DMS153 treated with DMSO at 0.1 percent for 48 hours (cell line): ENCODE data around the gene ANKRD11.
"Not testable (repeated sequence)": the region's sequence is repeated elsewhere in the genome, so short reads cannot be mapped to it uniquely, and the experiment has no call there.

Experiments
- DNase-seq: peaks from one replicate; lab custom pipeline; 2025; ENCODE audit not compliant: unreplicated experiment; lab: John Stamatoyannopoulos, UW

The ANKRD11 gene

DNA sequence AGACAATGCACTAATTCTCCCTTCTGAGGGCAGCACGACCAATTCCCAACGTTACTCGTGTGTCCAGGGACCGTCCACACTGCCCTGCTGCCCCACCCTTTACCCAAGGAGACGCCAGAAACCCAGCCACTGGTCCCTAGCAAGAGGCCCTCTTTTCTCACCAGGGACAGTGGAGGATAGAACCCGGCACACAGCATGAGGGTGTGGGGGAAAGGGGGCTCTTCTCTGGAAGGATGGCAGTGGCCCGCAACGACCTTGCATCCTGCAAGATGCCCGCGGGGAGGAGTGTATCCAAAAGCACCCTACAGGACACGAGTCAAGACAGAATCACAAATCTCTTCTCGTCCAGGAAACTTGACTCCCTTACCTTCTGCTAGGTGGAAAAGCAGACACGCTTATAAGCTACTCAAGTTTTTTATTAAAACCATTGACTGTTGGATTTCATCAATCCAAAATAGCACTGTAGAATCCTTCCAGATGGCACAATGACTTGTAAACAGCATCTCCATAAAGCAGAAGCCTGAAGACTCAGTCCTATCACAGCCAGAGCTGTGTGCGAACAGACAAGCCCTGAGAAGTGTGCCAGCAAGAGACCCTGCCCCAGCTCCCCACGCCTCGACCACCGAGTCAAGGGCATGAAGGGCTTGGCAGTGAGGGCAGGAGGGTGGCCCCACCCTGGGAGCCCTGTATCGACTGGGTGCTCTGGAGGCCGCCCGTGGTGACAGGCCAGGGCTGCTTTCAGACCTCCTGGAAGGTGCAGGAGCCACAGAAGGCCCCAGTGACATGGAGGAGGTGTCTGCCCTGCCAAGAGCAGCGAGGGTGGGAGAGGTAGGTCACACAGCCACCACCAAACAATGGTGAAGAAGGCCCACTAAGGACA lies 103.8 kb downstream of the ANKRD11 start:
- DNase-seq, result no peak

DNA sequence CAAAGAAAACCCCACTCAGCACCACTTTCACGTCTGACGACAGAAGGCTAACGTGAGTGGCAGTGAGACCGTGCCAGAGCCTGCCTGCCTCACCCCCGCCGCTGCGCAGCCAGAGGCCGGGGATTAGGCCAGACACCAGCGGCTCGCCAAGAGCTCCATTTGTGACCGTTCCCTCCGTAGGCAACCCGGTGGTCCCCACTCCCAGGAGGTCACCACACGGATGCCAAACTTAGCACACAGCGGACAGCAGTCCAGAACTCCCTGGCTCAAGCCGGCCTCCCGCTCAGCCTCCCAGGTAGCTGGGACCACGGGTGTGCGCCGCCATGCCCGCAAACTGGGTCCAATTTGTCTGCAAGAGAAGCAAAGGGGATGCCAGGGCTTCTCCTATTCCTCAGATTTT lies 104.6 kb downstream of the ANKRD11 start:
- DNase-seq, result no peak

DNA sequence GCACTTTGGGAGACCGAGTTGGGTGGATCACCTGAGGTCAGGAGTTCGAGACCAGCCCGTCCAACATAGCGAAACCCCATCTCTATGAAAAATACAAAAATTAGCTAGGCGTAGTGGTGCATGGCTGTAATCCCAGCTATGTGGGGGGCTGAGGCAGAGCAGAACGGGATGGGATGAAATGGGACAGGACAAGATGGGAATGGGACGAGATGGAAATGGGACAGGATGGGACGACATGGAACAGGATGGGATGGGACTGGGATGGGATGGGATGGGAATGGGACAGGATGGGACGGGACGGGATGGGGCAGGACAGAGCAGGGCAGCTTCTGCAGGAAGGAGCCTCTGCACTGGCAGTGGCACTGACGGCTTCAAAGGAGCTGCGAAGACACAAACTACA lies 106.1 kb downstream of the ANKRD11 start:
- DNase-seq, result no peak

DNA sequence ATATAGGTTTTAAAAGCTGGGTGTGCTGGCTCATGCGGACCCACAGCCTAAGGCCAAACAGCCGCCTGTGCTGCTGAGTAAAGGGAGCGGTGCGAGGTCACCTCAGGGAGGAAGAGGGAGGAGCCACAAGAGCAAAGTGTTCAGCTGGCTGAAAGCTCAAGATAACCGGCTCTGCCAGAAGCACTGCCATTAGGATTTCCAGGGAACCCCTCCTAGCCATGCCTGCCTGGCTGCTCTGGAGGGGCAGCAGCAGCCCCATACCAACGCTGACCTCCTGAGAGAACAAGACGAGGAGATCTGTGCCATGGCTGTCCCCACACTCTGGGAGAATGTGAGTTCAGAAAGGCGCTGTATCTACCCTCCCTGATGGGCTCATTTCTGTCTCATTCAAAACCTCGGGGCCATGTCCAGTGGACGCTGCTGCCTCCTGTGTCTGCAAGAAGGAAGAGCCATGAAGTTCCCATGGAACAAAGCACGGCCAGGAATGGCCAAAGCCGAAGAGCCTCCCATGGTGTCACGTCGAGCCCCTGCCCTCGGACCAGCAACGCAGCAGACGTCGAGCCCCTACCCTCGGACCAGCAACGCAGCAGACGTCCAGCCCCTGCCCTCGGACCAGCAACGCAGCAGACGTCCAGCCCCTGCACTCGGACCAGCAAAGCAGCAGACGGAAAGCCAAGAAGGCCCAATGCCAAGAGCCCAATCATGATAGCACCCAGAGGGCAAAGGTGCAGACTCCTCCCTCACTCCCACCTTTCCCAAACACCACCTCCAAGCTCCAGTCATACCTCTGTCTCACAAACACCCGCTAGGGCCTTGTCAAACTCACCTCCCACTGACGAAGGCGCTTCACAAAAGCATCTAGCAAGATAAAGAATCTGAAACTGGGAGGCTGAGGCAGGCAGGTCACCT lies 107.0 kb downstream of the ANKRD11 start:
- DNase-seq, result no peak

DNA sequence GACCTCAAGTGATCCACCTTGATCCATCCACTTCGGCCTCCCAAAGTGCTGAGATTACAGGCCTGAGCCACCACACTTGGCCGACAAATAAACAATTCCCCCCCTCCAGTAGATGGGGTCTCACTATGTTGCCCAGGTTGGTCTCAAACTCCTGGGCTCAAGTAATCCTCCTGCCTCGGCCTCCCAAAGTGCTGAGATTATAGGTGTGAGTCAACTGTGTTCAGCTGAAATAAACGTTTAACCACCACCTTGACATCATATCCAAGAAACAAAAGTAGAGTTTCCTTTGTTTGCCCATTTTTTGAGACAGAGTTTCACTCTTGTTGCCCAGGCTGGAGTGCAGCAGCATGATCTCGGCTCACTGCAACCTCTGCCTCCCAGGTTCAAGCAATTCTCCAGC lies 107.8 kb downstream of the ANKRD11 start:
- DNase-seq, result not testable (repeated sequence)

DNA sequence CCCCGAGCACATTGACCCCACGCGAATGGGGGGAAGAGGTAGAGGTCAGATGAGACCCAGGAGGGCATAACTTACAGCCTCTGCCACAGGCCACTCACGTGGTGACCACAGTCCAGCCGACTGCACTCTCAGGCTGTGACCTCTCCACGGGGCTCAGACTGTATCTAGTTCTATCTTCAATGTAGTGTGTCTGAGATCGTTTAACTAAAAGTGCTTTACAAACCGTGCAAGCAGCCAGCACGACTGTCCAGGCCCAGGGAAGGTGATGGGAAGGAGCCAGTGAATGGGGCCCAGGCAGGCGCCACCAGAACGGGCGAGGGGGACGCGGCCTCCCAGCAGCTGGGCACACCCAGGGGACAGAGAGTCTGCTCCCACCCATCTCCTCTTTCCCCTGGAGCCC lies 108.6 kb downstream of the ANKRD11 start:
- DNase-seq, result no peak

DNA sequence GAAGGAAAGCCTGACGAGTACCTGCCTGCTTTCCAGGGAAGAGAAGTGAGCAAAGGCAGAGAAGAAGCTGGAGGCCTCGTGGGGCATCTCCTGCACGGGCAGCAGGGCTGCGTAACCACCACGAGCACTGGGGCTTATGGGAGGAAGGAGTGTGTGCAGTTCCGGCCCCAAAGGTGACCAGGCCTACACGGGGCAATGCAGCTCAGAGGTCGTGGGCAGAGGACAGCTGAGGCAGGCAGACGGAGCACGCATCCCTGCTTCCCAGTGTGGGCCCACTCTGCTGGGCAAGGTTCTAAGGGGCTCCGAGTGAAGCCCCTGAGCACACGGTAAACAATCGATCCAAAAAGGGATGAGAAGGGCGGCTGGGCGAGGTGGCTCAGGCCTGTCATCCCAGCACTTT lies 109.7 kb downstream of the ANKRD11 start:
- DNase-seq, result no peak

DNA sequence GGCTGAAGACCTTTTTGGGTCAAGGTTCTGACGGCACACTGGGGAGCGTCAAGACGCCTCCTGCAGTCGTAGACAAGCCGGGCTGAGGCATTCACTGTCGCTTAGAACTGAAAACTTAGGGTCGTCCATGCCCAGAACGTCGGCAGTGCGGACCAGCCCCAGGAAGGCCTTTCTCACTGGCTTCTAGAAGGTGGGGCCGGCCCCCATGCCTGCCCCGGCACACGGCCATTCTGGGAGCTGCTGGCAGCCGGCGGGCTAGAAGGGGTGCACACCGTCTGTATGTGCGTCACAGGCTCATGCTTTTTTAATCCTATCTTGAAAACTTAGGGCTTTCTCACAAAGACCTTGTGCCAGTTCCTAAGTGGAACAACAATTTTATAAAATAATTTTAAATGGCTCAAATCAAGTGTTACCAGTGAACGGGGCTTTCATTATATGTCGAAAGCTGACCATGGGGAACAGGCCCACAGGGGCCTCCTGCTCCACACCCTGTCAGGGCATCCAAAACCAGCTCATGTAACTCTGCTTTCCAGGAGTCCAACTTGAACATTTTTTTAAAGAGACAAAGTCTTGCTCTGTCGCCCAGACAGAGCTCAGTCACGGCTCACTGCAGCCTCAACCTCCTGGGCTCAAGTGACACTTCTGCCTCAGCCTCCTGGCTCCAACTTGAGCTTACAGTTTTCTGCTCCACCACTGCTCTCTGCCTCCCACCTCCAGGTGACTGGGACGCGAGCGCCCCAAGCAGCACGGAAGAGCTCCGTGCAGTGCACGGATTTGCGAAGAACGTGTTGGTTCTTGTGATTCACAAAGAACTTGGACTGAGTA lies 111.2 kb downstream of the ANKRD11 start:
- no peak for DNase-seq

DNA sequence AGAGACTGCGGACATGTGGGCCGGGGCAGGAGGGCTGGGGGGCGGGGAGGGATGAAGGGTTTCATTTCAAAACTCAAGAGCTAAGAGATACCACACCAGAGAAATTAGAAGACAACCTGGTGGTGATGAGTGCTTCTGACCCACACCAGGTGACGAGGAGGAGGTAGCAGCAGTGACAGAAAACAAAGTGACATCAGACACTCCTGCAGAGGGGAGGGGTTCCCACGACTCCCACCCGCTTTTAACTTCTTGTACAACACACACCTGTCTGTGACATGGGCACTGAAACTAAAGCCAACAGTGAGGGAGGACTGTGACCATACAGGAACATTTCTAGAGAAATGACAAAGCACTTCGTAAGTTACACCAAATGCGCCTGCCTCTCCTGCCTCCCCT lies 112.9 kb downstream of the ANKRD11 start:
- DNase-seq, result no peak

DNA sequence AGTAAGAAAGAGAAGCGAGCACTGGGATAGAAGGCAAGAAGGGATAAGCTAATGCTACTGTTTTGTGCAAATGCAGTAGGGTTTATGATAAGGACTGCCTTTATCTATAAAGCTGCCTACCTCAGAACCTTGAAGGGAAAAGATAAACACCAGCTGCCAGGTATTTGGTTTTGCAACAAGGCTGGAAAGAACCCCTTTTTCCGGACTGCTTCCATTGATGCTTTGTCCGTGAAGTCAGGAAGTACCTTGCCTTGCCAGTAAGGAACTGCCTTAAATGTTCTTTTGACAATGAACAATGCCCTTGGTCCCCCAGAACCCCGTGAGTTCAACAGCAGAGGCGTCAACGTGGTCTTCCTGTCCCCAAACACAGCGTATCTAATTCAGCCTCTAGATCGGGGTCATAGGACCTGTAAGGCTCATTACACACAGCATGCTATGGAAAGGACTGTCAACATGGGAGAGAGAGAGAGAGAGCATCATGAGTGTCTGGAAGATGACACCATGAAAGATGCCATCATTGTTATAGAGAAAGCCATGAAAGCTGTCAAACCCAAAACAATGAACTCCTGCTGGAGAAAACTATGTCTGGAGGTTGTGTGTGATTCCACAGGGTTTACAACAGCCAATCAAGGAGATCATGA lies 113.4 kb downstream of the ANKRD11 start:
- DNase-seq, result no peak

DNA sequence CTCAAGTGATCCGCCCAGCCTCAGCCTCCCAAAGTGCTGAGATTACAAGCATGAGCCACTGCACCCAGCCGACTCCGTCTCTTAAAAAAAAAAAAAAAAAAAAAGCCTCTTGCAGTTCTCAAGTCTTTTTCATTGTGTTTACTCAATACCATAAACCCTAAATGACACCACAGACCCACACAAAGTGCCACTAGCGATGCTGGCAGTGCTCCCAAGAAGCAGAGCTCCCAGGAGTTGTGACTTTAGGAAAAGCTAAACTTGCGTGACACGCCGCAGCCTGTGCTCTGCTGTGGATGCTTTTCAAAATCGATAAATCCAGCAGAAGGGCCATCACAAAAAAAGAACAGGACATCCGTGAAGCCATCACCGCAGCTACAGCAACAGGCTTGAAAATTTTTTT lies 114.7 kb downstream of the ANKRD11 start:
- no peak for DNase-seq

DNA sequence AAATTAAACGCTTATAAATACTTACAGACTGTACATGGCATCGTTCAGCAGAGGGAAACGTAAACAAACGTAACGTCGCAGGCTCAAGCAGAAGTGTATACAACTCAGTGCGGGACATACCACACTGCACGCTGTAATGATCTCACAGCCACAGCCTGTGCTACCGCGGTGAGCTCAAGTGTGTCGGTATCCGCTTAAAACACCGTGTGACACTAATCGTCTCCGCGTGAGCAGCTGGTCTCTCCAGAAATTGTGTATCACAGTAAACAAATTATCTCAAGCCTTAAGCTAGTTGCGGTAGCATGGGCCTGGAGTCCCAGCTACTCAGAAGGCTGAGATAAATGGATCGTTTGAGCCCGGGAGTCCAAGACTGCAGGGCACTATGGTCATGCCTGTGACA lies 115.3 kb downstream of the ANKRD11 start:
- peak; percentile 22 for DNase-seq

DNA sequence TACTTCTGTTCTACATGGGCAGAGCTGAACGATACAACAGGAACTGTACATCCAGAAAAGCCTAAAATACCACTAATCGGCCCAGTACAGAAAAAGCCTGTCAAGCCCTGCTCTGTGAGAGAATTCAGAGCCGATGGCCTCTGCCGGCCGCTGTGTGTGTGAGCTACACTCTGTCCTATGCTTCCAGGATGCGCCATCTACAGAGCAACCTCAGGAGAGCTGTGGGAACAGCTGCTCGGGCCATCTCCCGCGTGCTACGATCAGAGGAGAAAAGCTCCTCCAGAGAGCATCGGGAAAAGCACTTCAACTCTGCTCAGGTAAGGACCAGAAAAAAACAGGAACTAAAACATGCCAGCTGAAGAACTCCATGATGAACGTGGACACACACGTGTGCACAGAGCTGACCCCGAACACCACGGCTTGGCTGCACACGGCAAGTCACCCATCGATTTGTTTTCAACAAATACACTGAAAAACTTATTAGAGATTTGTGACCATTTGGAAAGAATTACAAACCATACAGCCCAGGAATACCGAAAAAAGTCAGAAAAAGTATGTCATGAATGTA lies 115.9 kb downstream of the ANKRD11 start:
- DNase-seq, result peak; percentile 27

DNA sequence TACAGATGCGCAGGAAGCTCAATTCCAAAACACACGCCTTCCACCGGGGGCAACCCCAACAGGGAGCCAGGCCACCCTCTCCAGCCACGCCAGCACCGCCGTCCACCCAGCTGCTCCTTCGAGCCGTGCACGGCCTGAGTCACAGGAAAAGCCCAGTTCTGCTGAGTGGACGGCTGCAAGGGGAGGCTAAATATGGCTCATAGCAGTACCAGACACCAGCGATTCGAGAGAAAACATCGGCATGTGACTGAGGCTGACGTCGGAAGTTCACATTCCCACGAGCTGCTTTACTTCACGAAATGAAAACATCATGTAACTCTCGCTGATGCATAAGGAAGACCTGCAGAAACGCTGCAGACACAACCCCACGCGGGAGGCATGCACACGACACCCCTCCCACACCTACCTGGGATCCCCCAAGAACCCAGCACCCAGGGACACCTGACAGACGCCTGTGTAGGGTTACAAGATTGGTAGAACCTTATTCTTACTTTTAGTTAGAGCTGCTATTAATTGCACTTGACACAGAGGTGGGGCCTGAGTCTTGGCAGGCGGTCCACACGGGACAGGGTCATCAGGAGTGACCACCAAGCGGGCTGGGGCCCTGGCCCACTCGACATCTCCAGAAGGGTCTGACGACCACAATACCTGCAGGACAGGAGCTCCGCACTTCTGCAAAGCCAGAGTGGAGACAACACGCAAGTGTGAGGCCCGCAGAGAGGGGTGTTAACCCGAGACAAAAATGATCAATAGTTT lies 116.8 kb downstream of the ANKRD11 start:
- DNase-seq, result no peak

DNA sequence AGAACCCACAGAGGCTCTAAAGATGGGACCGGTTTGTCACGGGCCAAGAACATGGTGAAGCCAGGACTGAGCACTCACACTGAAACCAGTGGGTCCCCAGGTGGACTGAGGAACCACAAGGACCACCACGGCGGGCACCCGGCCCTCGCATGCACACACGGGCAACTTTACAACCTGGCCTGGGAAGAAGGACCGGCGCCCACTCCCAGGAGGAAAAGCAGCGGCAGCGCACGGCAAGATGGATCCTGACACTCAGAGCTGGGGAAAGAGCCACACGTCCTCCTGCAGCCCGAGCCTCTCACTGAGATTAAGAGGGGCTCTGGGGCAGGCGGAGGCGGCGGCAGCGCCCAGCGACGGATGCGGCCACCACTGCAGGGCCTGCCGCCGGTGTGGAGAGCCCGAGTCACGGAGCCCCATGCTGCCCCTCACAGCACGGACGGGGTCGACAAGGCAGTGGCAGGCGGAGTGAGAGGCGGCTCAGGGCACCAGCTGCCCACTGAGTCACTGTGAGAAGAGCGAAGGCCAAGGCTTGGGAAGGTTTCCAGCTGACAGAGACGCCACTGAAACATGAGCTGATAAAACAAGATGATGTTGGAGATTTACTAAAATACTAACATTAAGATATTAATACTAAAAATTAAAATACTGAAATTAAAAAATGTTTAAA lies 118.3 kb downstream of the ANKRD11 start:
- no peak for DNase-seq

DNA sequence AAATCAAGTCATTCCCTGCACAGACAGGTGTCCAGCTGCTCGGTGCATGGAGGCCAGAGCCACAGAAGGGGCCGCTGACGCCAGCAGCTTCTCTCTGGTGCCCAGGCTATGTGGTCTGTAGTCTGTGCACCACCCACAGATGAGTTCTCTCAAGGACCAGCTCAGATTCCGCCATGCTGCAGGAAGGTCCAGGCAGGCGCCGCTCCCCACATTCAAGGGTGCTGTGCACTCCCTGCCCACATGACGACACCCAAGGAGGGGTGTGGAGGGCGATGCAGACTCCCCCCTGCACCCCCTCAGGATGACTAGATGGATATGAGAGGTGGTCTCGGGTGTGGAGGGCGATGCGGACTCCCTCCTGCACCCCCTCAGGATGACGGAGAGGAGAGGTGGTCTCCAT lies 119.0 kb downstream of the ANKRD11 start:
- DNase-seq, result no peak

DNA sequence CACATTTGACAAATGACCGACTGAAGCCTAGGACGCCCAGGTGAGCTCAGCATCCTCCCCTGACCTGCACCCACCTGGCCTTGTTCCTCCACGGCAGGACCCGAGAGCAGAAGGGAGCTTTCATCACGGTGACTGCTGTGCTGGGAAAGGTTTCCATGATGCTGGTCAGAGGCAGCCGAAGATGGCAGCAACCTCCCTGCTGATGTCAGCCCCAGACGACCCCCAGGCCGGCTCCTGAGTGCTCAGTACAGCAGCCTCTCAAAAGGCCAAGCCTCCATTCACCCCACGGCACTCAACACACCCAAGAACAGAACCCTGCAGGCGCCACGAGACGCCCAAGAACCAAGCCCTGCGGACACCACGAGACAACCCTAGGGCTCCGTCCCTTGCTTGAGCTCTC lies 119.8 kb downstream of the ANKRD11 start:
- no peak for DNase-seq

DNA sequence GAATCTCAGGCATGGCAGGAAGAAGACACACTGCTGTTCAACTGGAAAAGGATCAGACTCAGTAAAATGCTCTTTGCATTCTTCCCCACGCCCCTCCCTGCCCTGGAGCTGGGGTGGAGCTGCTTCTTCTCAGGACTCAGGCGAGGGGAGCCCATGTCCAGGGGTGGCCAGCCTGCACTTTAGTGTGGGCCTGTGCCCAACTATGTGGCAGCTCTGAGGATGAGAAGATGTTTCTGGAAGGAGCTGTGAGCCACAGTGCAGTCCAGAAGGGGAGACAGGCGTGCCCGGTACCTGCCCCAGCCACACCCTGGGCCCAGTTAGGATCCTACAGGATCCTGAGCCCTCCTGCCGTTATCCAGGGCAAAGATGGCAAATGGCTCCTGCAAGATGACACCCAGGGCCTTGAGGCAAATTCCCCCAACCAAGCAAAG lies 120.3 kb downstream of the ANKRD11 start:
- DNase-seq, result no peak

DNA sequence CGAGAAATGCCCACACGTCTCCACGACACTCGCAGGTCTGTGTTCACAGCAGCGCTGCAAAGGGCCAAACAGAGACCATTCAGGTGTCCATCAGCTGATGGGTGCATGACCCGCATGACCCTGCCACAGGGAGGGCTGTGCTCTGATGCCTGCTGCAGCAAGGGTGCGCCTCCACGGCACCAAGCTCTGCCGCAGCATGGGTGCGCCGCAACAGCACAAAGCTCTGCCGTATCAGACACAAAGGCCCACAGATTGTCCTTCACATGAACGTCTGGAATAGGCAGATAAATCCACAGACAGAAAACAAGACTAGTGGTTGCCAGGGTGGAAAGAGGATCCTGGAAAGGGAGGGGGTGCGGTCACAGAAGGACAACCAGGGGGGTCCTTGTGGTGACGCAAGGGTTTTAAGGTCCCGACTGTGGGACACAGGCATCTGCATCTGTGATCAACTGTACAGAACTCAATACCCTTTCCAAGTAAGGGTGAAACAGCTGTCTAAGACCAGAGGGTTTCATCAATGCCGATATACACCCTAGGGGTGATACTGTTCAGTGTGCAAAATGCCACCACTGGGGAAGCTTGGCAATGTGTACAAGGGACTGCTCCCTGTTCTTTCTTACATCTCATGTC lies 121.0 kb downstream of the ANKRD11 start:
- no peak for DNase-seq
